Measurements from ENCODE around the gene ZNF784. TPM values are rescaled to one million over a fixed set of nuclear protein-coding genes. Genes with fewer than 3 reads are reported as not detected.

The ZNF784 gene
- total and polyA plus RNA-seq, 2 of the 8 experiments (the other 6 are each of a cell fraction or from before 2014, with no cell fraction given), result 6.5 to 8.0 TPM

- no peak for TF ChIP-seq CHD7 (IDR thresholded peaks at IDR 0.05; ENCODE audit: insufficient replicate concordance, low read length)
- TF ChIP-seq GTF2F1 (IDR thresholded peaks at IDR 0.05; ENCODE audit: borderline replicate concordance, low read depth, low read length), result no peak
- no peak for TF ChIP-seq BRCA1 (IDR thresholded peaks at IDR 0.05; ENCODE audit: low read depth, low read length)
- no peak for TF ChIP-seq SP2 (IDR thresholded peaks at IDR 0.05; ENCODE audit: low read length)
- no peak for TF ChIP-seq SP1 (IDR thresholded peaks at IDR 0.05; ENCODE audit: low read depth, low read length)
- no peak for TF ChIP-seq CREB1 (IDR thresholded peaks at IDR 0.05)
- no peak for TF ChIP-seq EP300 (IDR thresholded peaks at IDR 0.05; ENCODE audit: borderline replicate concordance in 1 of 2, low read depth in 2 of 2, low read length in 2 of 2)
- no peak for TF ChIP-seq POLR2A (IDR thresholded peaks at IDR 0.05; ENCODE audit: control extremely low read depth in 1 of 2, low read depth in 2 of 2, low read length in 2 of 2)
- TF ChIP-seq MAFK (IDR thresholded peaks at IDR 0.05; ENCODE audit: low read depth, low read length), result no peak
- TF ChIP-seq CHD1 (IDR thresholded peaks at IDR 0.05; ENCODE audit: low read depth, low read length), result no peak
- no peak for TF ChIP-seq HDAC2 (IDR thresholded peaks at IDR 0.05; ENCODE audit: borderline replicate concordance in 1 of 2, low read depth in 2 of 2, low read length in 2 of 2)
- TF ChIP-seq TBP (IDR thresholded peaks at IDR 0.05; ENCODE audit: low read depth, low read length), result no peak
- no peak for TF ChIP-seq CBX8 (IDR thresholded peaks at IDR 0.05; ENCODE audit: borderline replicate concordance, low read depth, low read length)
Measured at GRCh38 chr19:55606471-55606787, 17.9 kb downstream of the ZNF784 start (continued).
